PC-3 (cell line): ENCODE measurements around the gene AMIGO3. TPM values are rescaled to one million over a fixed set of nuclear protein-coding genes. Genes with fewer than 3 reads are reported as not detected.

Experiments
- ATAC-seq: fragments of 200-7000 bp; cut with Tn5 transposase; 2 replicates; pipeline ENCODE4 v1.9.1; 2020; ENCODE audit warnings: mild to moderate bottlenecking, moderate library complexity
- BruUV-seq: library from RNA; stranded (reverse); fragments of 400-500 nt; replicated peaks from 2 replicates; lab custom pipeline; 2021; lab: Mats Ljungman, UMichigan
- CTCF ChIA-PET: fragments of 300-600 bp; sonication (Branson Sonifier 250); formaldehyde crosslinking; loops from one replicate; lab custom pipeline; 2022; ENCODE audit warnings: antibody characterized with exemption; lab: Charles Lee
- POLR2A ChIA-PET: fragments of 300-600 bp; sonication (Branson Sonifier 250); formaldehyde crosslinking; loops from one replicate; lab custom pipeline; 2022; ENCODE audit warnings: antibody characterized with exemption; ENCODE audit not compliant: unreplicated experiment; lab: Charles Lee
- DNase-seq: peaks from one replicate; pipeline ENCODE4 v3.0.0-alpha.2; 2015
- H2AFZ ChIP-seq: fragments of 300-600 bp; sonication (generic); 2 replicates; pipeline ENCODE4 v1.6.0; 2016; ENCODE audit warnings: antibody characterized with exemption, low read length
- H3F3A ChIP-seq: fragments of 300-600 bp; sonication (generic); one replicate; pipeline ENCODE4 v1.6.0; 2017; ENCODE audit warnings: antibody characterized with exemption, low read length, control low read depth, mild to moderate bottlenecking; ENCODE audit not compliant: unreplicated experiment
- H3K27ac ChIP-seq: fragments of 300-600 bp; sonication (generic); 2 replicates; pipeline ENCODE4 v1.5.1; 2016; ENCODE audit warnings: mild to moderate bottlenecking, low read length
- H3K27me3 ChIP-seq: fragments of 300-600 bp; sonication (generic); 2 replicates; pipeline ENCODE4 v1.6.1; 2016; ENCODE audit warnings: low read length, mixed read lengths
- H3K36me3 ChIP-seq: fragments of 300-600 bp; sonication (generic); 2 replicates; pipeline ENCODE4 v1.6.1; 2016; ENCODE audit warnings: low read depth, mixed run types, low read length, mixed read lengths
- H3K4me1 ChIP-seq: fragments of 300-600 bp; sonication (generic); 2 replicates; pipeline ENCODE4 v1.5.1; 2016; ENCODE audit warnings: low read length; ENCODE audit not compliant: insufficient read depth
- H3K4me2 ChIP-seq: fragments of 300-600 bp; sonication (generic); 2 replicates; pipeline ENCODE4 v1.6.0; 2016; ENCODE audit warnings: low read length
- H3K4me3 ChIP-seq: fragments of 300-600 bp; sonication (generic); 2 replicates; pipeline ENCODE4 v1.5.1; 2016; ENCODE audit warnings: mild to moderate bottlenecking, low read length, mixed read lengths
- H3K79me2 ChIP-seq: fragments of 300-600 bp; sonication (generic); 2 replicates; pipeline ENCODE4 v1.6.1; 2017; ENCODE audit warnings: low read length, mixed read lengths
- H3K9ac ChIP-seq: fragments of 300-600 bp; sonication (generic); 2 replicates; pipeline ENCODE4 v1.6.0; 2016; ENCODE audit warnings: mild to moderate bottlenecking, low read length
- H3K9me2 ChIP-seq: fragments of 300-600 bp; sonication (generic); replicated peaks from 2 replicates; pipeline ENCODE4 v1.6.1; 2016; ENCODE audit warnings: mixed run types, low read length, mixed read lengths
- H3K9me3 ChIP-seq: fragments of 300-600 bp; sonication (generic); 2 replicates; pipeline ENCODE4 v1.6.1; 2016; ENCODE audit warnings: low read length, mixed read lengths
- H4K20me1 ChIP-seq: fragments of 300-600 bp; sonication (generic); 2 replicates; pipeline ENCODE4 v1.6.1; 2016; ENCODE audit warnings: low read length, mixed read lengths
- EZH2 ChIP-seq: fragments of 300-600 bp; sonication (generic); IDR thresholded peaks from one replicate; pipeline ENCODE4 v1.6.1; 2017; ENCODE audit warnings: antibody characterized with exemption, mild to moderate bottlenecking, low read length; ENCODE audit not compliant: unreplicated experiment
- EZH2phosphoT487 ChIP-seq: fragments of 300-600 bp; sonication (generic); IDR thresholded peaks from 2 replicates; pipeline ENCODE4 v1.6.1; 2018; ENCODE audit warnings: mild to moderate bottlenecking, antibody characterized with exemption, low read length, borderline replicate concordance
- intact Hi-C: fragments of 100-400 bp; cut with micrococcal nuclease; formaldehyde crosslinking; loops from 2 replicates; pipeline ENCODE4 v1.9.0; 2023
- total RNA-seq: library from RNA; depleted of rRNA; stranded (reverse); fragments of >200 nt; gene quantifications from 2 replicates; pipeline ENCODE4 v1.2.3, GENCODE V29; 2014
- TF ChIP-seq, protein P1 (sequence below): fragments of 300-600 bp; sonication (generic); conservative IDR thresholded peaks from 2 replicates; pipeline ENCODE4 v1.5.1; 2017; ENCODE audit warnings: antibody characterized with exemption, low read depth, mild to moderate bottlenecking, low read length

Gene AMIGO3
- total RNA-seq, 1 experiment from 2014 or later, result 1.8 TPM

DNA sequence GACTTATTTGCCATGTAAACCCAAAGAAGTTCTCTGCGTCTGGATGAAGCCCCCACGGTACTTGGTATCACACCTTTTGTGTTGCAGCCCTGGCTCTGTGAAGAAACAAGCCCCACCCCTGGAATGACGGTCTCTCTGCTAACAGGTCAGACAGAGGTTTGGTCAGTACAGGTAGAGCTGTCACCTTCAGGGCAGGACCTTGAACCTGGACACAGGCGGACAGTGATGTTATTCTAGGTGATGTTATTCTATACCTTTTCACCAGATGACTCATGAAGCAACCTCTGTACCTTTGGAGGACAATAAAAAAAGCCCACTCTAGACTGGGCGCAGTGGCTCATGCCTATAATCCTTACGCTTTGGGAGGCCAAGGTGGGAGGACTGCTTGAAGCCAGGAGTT, 15.3 kb upstream of the AMIGO3 start:
- BruUV-seq, result no TSS peak
- no peak for TF ChIP-seq EZH2phosphoT487
- TF ChIP-seq, protein P1, sequence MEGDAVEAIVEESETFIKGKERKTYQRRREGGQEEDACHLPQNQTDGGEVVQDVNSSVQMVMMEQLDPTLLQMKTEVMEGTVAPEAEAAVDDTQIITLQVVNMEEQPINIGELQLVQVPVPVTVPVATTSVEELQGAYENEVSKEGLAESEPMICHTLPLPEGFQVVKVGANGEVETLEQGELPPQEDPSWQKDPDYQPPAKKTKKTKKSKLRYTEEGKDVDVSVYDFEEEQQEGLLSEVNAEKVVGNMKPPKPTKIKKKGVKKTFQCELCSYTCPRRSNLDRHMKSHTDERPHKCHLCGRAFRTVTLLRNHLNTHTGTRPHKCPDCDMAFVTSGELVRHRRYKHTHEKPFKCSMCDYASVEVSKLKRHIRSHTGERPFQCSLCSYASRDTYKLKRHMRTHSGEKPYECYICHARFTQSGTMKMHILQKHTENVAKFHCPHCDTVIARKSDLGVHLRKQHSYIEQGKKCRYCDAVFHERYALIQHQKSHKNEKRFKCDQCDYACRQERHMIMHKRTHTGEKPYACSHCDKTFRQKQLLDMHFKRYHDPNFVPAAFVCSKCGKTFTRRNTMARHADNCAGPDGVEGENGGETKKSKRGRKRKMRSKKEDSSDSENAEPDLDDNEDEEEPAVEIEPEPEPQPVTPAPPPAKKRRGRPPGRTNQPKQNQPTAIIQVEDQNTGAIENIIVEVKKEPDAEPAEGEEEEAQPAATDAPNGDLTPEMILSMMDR, result no peak
- no peak for TF ChIP-seq EZH2
- Histone ChIP-seq H3K27ac (no peak overlapping the region), H3K79me2 (no peaks in the 10 kb centered on the region), H3K4me2 (no peak overlapping the region), H3F3A (no peaks in the 10 kb centered on the region), H2AFZ (no peak overlapping the region), H3K4me3 (no peak overlapping the region), H3K9me2 (no peaks in the 10 kb centered on the region), H3K9ac (no peak overlapping the region), H3K27me3 (no peaks in the 10 kb centered on the region), H3K9me3 (no peaks in the 10 kb centered on the region), H3K4me1 (no peaks in the 10 kb centered on the region), H3K36me3 (peaks cover 43% of the 10 kb centered on the region), H4K20me1 (no peaks in the 10 kb centered on the region)
- POLR2A ChIA-PET, result no interaction called here
- CTCF ChIA-PET, result interaction anchor here (0.5 kb wide), 1 partner anchor 172 kb away, joined by 3 read pairs; no protein-coding TSS in a partner anchor
- ATAC-seq (no peak), DNase-seq (no peak)
- intact Hi-C loops, result no loop called here

DNA sequence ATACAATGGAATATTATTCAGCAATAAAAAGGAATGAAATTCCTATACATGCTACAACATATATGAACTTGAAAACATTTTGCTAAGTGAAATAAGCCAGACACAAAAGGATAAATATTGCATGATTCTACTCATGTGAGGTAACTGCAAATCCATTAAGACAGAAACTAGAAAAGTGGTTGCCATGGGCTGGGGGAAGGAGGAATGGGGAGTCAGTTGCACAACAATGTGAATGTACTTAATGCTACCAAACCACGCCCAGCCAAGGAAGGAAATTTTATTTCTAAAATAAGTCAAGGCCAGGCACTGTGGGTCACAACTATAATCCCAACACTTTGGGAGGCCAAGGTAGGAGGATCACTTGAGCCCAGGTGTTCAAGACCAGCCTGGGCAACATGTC, 14.1 kb upstream of the AMIGO3 start:
- TF ChIP-seq, protein P1, result no peak
- TF ChIP-seq EZH2 (no peak), EZH2phosphoT487 (no peak)
- BruUV-seq, result no TSS peak

DNA sequence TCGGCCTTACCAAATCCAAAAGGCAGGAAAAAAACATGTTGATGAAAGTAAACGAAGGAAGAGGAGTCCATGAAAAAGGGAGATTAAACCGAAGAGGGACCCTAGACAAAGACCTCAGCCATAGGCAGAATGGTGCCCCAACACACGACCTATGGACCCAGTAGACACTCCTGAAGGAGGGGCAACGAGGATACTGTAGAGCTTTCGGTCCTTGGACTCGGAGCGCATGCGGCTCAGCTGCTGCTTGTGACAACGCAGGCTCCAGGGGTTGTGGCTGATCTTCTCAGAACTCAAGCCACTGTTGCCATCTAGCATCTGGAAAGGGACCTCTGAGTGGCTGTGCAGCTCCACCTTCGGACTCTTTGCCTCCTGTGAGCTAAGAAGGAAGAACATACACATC, 13.1 kb upstream of the AMIGO3 start:
- Histone ChIP-seq H3K36me3 (peaks cover 34% of the 10 kb centered on the region), H3K4me2 (no peak overlapping the region), H2AFZ (no peak overlapping the region), H3F3A (no peaks in the 10 kb centered on the region), H3K9me2 (no peaks in the 10 kb centered on the region), H3K4me3 (no peak overlapping the region), H4K20me1 (no peaks in the 10 kb centered on the region), H3K9me3 (no peaks in the 10 kb centered on the region), H3K79me2 (no peaks in the 10 kb centered on the region), H3K4me1 (no peaks in the 10 kb centered on the region), H3K27me3 (no peaks in the 10 kb centered on the region), H3K9ac (no peak overlapping the region), H3K27ac (no peak overlapping the region)
- DNase-seq, result no peak
- TF ChIP-seq, protein P1, result no peak
- TF ChIP-seq EZH2 (no peak), EZH2phosphoT487 (no peak)
- no TSS peak for BruUV-seq
- intact Hi-C loops, result no loop called here
- POLR2A ChIA-PET, result interaction anchor here (0.6 kb wide), 1 partner anchor 146 kb away, joined by 7 read pairs; no protein-coding TSS in a partner anchor
- CTCF ChIA-PET, result interaction anchor here (1.0 kb wide), 1 partner anchor 70 kb away, joined by 5 read pairs; the partner anchor contains the start of gene INKA1
- ATAC-seq, result no peak

More for the DNA sequence above, 14.1 kb upstream of the AMIGO3 start:
- Histone ChIP-seq H3K9ac (no peak overlapping the region), H3K27ac (no peak overlapping the region), H2AFZ (no peak overlapping the region), H3K9me3 (no peaks in the 10 kb centered on the region), H3K4me1 (no peaks in the 10 kb centered on the region), H3F3A (no peaks in the 10 kb centered on the region), H3K27me3 (no peaks in the 10 kb centered on the region), H3K4me2 (no peak overlapping the region), H3K9me2 (no peaks in the 10 kb centered on the region), H3K36me3 (peaks cover 39% of the 10 kb centered on the region), H3K4me3 (no peak overlapping the region), H3K79me2 (no peaks in the 10 kb centered on the region), H4K20me1 (no peaks in the 10 kb centered on the region)
- CTCF ChIA-PET, result no interaction called here
- intact Hi-C loops, result no loop called here
- ATAC-seq (no peak), DNase-seq (no peak)
- POLR2A ChIA-PET, result interaction anchor here (0.6 kb wide), 1 partner anchor 502 kb away, joined by 9 read pairs; no protein-coding TSS in a partner anchor
